Naive thymus-derived CD4-positive, alpha-beta T cell (primary cell): Measurements from ENCODE around the gene GPR37. TPM values are rescaled to one million over a fixed set of nuclear protein-coding genes. Genes with fewer than 3 reads are reported as not detected.

ENCODE experiments used
- ATAC-seq: fragments of 150-1000 bp; cut with Tn5 transposase; 2 replicates; pipeline ENCODE4 v1.10.0; 2021; ENCODE audit warnings: mild to moderate bottlenecking, moderate library complexity
- CTCF ChIA-PET: fragments of 350-600 bp; sonication (Branson Sonifier 250); formaldehyde crosslinking; loops from one replicate; lab custom pipeline; 2021; ENCODE audit warnings: antibody characterized with exemption; lab: Charles Lee
- POLR2A ChIA-PET: fragments of 350-600 bp; sonication (Branson Sonifier 250); formaldehyde crosslinking; loops from one replicate; lab custom pipeline; 2021; ENCODE audit warnings: antibody characterized with exemption, inconsistent platforms; lab: Charles Lee
- DNase-seq, 9 donors: peaks; one replicate each; pipeline versions ENCODE4 v3.0.0 to v3.0.0-alpha.2; 2020 to 2022; ENCODE audit warnings: mixed read lengths in 1 of 9
- H3K27ac ChIP-seq: one replicate; pipeline ENCODE4 v1.7.0; 2013; ENCODE audit warnings: mild to moderate bottlenecking, low read depth, low read length, moderate library complexity
- H3K27me3 ChIP-seq, 2 donors: one replicate each; pipeline ENCODE4 v1.7.0; 2013; ENCODE audit warnings: low read length in 2 of 2, mild to moderate bottlenecking in 2 of 2, moderate library complexity in 2 of 2; ENCODE audit not compliant: control insufficient read depth in 2 of 2, insufficient read depth in 2 of 2
- H3K36me3 ChIP-seq, 3 experiments: 1 replicate in 2 of 3; 2 replicates in 1 of 3; pipeline ENCODE4 v1.7.0; 2013; ENCODE audit warnings: low read length in 3 of 3, mild to moderate bottlenecking in 3 of 3, moderate library complexity in 1 of 3; ENCODE audit not compliant: insufficient read depth in 3 of 3, control insufficient read depth in 2 of 3
- H3K4me1 ChIP-seq, 2 donors: one replicate each; pipeline ENCODE4 v1.7.0; 2013; ENCODE audit warnings: low read length in 2 of 2, mild to moderate bottlenecking in 2 of 2, moderate library complexity in 1 of 2; ENCODE audit not compliant: control insufficient read depth in 2 of 2, insufficient read depth in 2 of 2
- H3K4me3 ChIP-seq: 2 replicates; pipeline ENCODE4 v1.7.0; 2013; ENCODE audit warnings: mild to moderate bottlenecking, low read length
- H3K9me3 ChIP-seq, 3 experiments: 1 replicate in 2 of 3; 2 replicates in 1 of 3; pipeline ENCODE4 v1.7.0; 2013; ENCODE audit warnings: low read length in 3 of 3; ENCODE audit not compliant: control insufficient read depth in 2 of 3
- H3K27ac Mint-ChIP-seq, 9 donors: one replicate each; pipeline ENCODE4 v1.8.0; 2020 to 2022; ENCODE audit warnings: mixed read lengths in 9 of 9, mild to moderate bottlenecking in 8 of 9, moderate library complexity in 5 of 9, inconsistent platforms in 2 of 9
- H3K27me3 Mint-ChIP-seq, 5 donors: one replicate each; pipeline ENCODE4 v1.8.0; 2021 to 2022; ENCODE audit warnings: mixed read lengths in 5 of 5, mild to moderate bottlenecking in 1 of 5
- H3K36me3 Mint-ChIP-seq, 5 donors: one replicate each; pipeline ENCODE4 v1.8.0; 2020 to 2022; ENCODE audit warnings: mixed read lengths in 5 of 5, mild to moderate bottlenecking in 3 of 5, inconsistent platforms in 1 of 5
- H3K4me1 Mint-ChIP-seq, 7 donors: one replicate each; pipeline ENCODE4 v1.8.0; 2020 to 2022; ENCODE audit warnings: mixed read lengths in 7 of 7, mild to moderate bottlenecking in 3 of 7, inconsistent platforms in 1 of 7
- H3K4me3 Mint-ChIP-seq, 10 donors: one replicate each; pipeline ENCODE4 v1.8.0; 2020 to 2022; ENCODE audit warnings: mild to moderate bottlenecking in 10 of 10, mixed read lengths in 10 of 10, moderate library complexity in 6 of 10, inconsistent platforms in 2 of 10
- H3K9me3 Mint-ChIP-seq, 11 donors: one replicate each; pipeline ENCODE4 v1.8.0; 2020 to 2022; ENCODE audit warnings: mixed read lengths in 11 of 11, mild to moderate bottlenecking in 4 of 11, inconsistent platforms in 1 of 11, moderate library complexity in 1 of 11
- intact Hi-C, 2 donors: fragments of 100-400 bp; cut with micrococcal nuclease; formaldehyde crosslinking; loops; one replicate each; pipeline ENCODE4 v1.15.1; 2023
- polyA plus RNA-seq, 2 donors: library from polyadenylated mRNA; unstranded; fragments of 300-500 nt; fragmentation: Illumina TruSeq; gene quantifications; one replicate each; pipeline ENCODE4 v1.2.3, GENCODE V29; 2021
- total RNA-seq, 6 experiments: library from RNA in 5 of 6; stranded (reverse) in 5 of 6; gene quantifications; 1 replicate in 5 of 6; 2 replicates in 1 of 6; pipeline ENCODE4 v1.2.3 and lab custom pipeline; 2021 to 2026

GPR37 gene
- total and polyA plus RNA-seq, 7 experiments from 2014 or later: not detected

DNA sequence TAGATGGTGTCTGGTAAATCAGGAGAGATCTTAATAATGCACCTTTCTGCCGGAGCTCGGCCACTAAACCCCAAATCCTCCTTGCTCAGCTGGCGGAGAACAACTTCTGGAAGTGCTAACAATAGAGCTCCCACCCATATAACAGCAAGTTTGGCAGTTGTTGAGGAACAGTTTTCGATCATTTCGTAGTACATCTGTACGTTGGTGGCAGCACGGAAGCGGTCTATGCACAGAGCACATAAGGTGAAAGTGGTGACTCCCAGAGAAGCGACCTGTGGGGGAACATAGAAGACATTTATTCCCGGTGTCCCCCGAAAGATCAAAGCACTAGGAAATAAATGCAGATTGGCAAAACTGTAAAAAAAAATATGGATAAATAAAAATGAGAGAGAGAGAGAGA lies 18.5 kb downstream of the GPR37 start:
- H3K36me3 Mint-ChIP-seq: no peaks in the 10 kb centered on the region
- H3K4me3 Mint-ChIP-seq: no peak overlapping the region
- H3K27me3 Mint-ChIP-seq: peaks cover 5 to 32% (median 13%) of the 10 kb centered on the region in 5 donors
- H3K9me3 ChIP-seq: no peaks in the 10 kb centered on the region
- no peaks in the 10 kb centered on the region for H3K27me3 ChIP-seq
- POLR2A ChIA-PET: no interaction called here
- H3K4me1 Mint-ChIP-seq: no peaks in the 10 kb centered on the region
- no peak overlapping the region for H3K27ac Mint-ChIP-seq
- DNase-seq (no peak), ATAC-seq (no peak)
- no peak overlapping the region for H3K4me3 ChIP-seq
- CTCF ChIA-PET: no interaction called here
- H3K36me3 ChIP-seq: no peaks in the 10 kb centered on the region
- H3K27ac ChIP-seq: no peak overlapping the region
- H3K9me3 Mint-ChIP-seq: peaks cover 0 to 1% (median 0%) of the 10 kb centered on the region in 11 donors
- intact Hi-C loops: no loop called here
- H3K4me1 ChIP-seq: no peaks in the 10 kb centered on the region

DNA sequence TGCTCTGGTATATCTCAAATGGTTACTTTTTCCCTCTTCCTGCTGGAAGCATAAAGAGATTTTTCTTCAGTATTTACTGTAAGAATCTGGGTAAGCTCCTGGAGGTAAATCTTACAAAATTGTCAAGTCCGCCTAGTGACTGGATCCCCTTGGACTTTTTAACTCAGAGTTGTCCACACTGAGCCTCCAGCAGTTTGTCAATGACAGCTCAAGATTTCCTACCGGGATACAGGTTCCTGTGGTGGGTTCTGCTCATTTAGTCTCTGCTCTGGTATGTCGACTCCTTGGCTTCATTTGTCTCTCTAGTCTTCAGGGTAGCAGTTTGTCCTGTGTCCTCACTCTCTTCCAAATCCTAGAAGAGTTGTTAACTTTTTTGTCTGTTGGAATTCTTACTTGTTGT lies 27.0 kb downstream of the GPR37 start:
- CTCF ChIA-PET: no interaction called here
- ATAC-seq (no peak), DNase-seq (no peak)
- Mint-ChIP-seq H3K27me3 (peaks cover 0 to 9% (median 3%) of the 10 kb centered on the region in 5 donors), H3K9me3 (peaks cover 0 to 5% (median 0%) of the 10 kb centered on the region in 11 donors), H3K36me3 (no peaks in the 10 kb centered on the region), H3K4me3 (no peak overlapping the region), H3K4me1 (no peaks in the 10 kb centered on the region), H3K27ac (no peak overlapping the region)
- Histone ChIP-seq H3K9me3 (no peaks in the 10 kb centered on the region), H3K4me3 (no peak overlapping the region), H3K36me3 (no peaks in the 10 kb centered on the region), H3K27me3 (no peaks in the 10 kb centered on the region), H3K4me1 (no peaks in the 10 kb centered on the region), H3K27ac (no peak overlapping the region)
- POLR2A ChIA-PET: no interaction called here
- intact Hi-C loops: no loop called here

DNA sequence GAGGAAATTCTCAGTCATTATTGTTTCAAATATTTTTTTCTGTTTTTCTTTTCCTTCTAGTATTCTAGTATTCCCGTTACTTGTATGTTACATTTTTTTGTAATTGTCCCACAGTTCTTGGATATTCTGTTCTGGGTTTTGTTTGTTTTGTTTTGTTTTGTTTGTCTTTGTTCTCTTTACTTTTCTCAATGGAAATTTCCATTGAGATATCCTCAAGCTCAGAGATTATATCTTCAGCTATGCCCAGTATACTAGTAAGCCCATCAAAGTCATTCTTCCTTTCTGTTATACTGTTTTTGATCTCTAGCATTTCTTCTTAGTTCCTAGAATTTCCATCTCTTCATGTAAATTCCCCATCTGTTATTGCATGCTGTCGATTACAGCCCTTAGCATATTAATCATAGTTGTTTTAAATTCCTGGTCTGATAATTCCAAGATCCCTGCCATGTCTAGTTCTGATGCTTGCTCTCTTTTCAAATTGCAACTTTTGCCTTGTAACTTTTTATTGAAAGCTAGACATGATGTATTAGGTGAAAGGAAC lies 27.8 kb downstream of the GPR37 start:
- Histone ChIP-seq H3K36me3 (no peaks in the 10 kb centered on the region), H3K9me3 (no peaks in the 10 kb centered on the region), H3K27ac (no peak overlapping the region), H3K4me1 (no peaks in the 10 kb centered on the region), H3K4me3 (no peak overlapping the region), H3K27me3 (no peaks in the 10 kb centered on the region)
- Mint-ChIP-seq H3K36me3 (no peaks in the 10 kb centered on the region), H3K9me3 (peaks cover 0 to 5% (median 0%) of the 10 kb centered on the region in 11 donors), H3K4me1 (no peaks in the 10 kb centered on the region), H3K27ac (no peak overlapping the region), H3K27me3 (peaks cover 0 to 9% (median 3%) of the 10 kb centered on the region in 5 donors), H3K4me3 (no peak overlapping the region)
- DNase-seq: no peak
- CTCF ChIA-PET: no interaction called here
- POLR2A ChIA-PET: no interaction called here
- ATAC-seq: no peak
- intact Hi-C loops: no loop called here

DNA sequence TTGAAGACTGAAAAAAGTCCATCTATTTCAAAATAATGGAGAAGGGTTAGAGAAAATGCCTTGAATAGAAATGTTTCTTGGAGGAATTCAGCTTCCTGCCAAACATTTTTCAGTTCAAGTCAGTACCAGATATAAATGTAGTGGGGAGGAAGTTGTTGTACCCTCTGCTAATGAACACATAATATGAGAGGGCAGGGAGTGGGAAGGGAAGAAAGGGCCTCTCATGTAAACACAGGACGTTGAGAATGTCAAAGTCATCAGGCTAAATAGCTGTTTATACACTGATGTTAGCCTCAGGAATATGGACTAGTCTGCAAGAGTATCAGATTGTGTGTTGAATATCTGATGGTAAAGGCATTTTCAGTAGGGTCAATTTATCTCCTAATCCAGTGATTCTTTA lies 37.0 kb downstream of the GPR37 start:
- Mint-ChIP-seq H3K9me3 (peaks cover 0 to 3% (median 0%) of the 10 kb centered on the region in 11 donors), H3K4me1 (no peaks in the 10 kb centered on the region), H3K27me3 (peaks cover 0 to 8% (median 0%) of the 10 kb centered on the region in 5 donors), H3K4me3 (no peak overlapping the region), H3K36me3 (no peaks in the 10 kb centered on the region), H3K27ac (no peak overlapping the region)
- no peak overlapping the region for H3K27ac ChIP-seq
- ChIA-PET CTCF (no interaction called here), POLR2A (no interaction called here)
- no peaks in the 10 kb centered on the region for H3K27me3 ChIP-seq
- ATAC-seq (no peak), DNase-seq (no peak)
- no peak overlapping the region for H3K4me3 ChIP-seq
- H3K9me3 ChIP-seq: no peaks in the 10 kb centered on the region
- no peaks in the 10 kb centered on the region for H3K36me3 ChIP-seq
- intact Hi-C loops: no loop called here
- H3K4me1 ChIP-seq: no peaks in the 10 kb centered on the region

DNA sequence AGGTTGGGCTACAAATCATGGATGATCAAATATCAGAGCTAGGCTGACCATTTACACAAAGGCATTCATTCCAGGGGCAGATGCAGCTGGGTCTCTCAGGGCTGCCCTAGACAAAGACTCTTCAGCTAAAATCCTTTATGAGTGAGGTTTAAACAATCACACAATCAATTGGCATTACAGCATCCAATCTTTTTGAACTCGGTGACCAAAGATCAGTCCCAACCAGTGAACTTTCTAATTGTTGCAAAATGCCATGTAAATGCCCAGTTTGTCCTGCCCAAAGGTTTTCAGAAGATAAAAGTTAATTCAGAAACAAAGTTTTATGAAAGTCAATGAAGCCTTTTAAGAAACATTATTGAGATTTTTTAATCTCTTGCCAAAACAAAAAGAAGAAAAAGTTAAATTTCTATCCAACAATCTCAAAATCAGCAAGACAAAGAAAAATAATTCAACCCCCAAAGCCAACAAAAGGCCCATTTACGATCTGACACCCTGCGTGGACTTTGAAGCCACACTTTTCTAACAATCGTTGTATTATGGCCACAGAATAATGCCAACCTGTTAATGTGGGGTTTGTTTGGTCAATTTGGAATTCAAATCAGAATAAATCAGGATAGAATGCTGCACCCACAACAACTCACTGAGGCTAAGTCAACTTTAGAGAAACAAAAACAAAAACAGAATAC lies 40.9 kb downstream of the GPR37 start:
- H3K27ac Mint-ChIP-seq: no peak overlapping the region
- DNase-seq (no peak), ATAC-seq (no peak)
- intact Hi-C loops: no loop called here
- Histone ChIP-seq H3K9me3 (no peaks in the 10 kb centered on the region), H3K27ac (no peak overlapping the region), H3K36me3 (no peaks in the 10 kb centered on the region), H3K27me3 (no peaks in the 10 kb centered on the region), H3K4me1 (no peaks in the 10 kb centered on the region), H3K4me3 (no peak overlapping the region)
- H3K4me1 Mint-ChIP-seq: no peaks in the 10 kb centered on the region
- H3K9me3 Mint-ChIP-seq: no peaks in the 10 kb centered on the region
- no peaks in the 10 kb centered on the region for H3K36me3 Mint-ChIP-seq
- H3K4me3 Mint-ChIP-seq: no peak overlapping the region
- peaks cover 0 to 5% (median 0%) of the 10 kb centered on the region in 5 donors for H3K27me3 Mint-ChIP-seq
- CTCF ChIA-PET: no interaction called here
- POLR2A ChIA-PET: no interaction called here

DNA sequence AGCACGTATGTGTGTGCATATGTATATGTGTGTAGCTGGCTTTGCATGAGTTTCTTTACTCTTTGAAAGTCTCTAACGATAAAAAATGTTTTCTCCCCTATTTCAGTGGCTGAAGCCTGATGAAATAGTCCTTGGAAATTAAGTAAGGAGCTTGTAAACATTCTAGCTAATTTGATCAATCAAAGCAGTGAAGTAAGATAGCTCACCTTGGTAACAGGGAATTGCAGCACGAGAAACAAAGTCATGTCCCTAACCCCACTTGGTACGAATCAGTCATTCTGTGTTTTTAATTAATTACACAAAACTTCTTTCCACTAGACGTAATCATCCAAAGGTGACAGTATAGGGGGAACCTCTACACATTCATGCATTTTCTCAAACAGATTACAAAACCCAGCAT lies 41.5 kb downstream of the GPR37 start:
- POLR2A ChIA-PET: no interaction called here
- no peak for ATAC-seq
- H3K4me1 ChIP-seq: no peaks in the 10 kb centered on the region

DNA sequence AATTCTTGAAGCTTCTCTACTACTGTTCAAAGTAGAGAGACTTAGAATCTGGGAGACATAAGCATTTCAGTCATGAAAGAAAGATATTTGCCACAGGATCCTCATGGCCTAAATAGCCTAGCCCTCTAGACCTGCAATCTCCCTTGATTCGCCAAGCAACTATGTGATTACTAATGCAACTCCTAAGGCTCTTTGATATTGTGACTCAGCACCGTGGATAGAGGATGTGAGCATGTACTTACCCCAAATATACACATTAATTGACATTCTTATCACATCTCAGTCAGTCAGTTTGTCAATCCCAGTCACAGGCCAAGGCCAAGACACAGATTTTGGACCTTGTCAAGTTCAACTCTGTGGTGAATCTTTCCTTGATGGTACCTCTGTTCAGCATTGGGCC lies 42.6 kb downstream of the GPR37 start:
- intact Hi-C loops: no loop called here
- DNase-seq (no peak), ATAC-seq (no peak)
- Histone ChIP-seq H3K4me3 (no peak overlapping the region), H3K36me3 (no peaks in the 10 kb centered on the region), H3K27ac (no peak overlapping the region), H3K9me3 (no peaks in the 10 kb centered on the region), H3K27me3 (no peaks in the 10 kb centered on the region), H3K4me1 (no peaks in the 10 kb centered on the region)
- POLR2A ChIA-PET: no interaction called here
- Mint-ChIP-seq H3K36me3 (no peaks in the 10 kb centered on the region), H3K27me3 (peaks cover 0 to 5% (median 0%) of the 10 kb centered on the region in 5 donors), H3K4me1 (no peaks in the 10 kb centered on the region), H3K9me3 (peaks cover 0 to 3% (median 0%) of the 10 kb centered on the region in 11 donors), H3K4me3 (no peak overlapping the region), H3K27ac (no peak overlapping the region)
- CTCF ChIA-PET: no interaction called here

More for the DNA sequence above, 41.5 kb downstream of the GPR37 start:
- H3K36me3 Mint-ChIP-seq: no peaks in the 10 kb centered on the region
- intact Hi-C loops: no loop called here
- Histone ChIP-seq H3K27me3 (no peaks in the 10 kb centered on the region), H3K36me3 (no peaks in the 10 kb centered on the region), H3K9me3 (no peaks in the 10 kb centered on the region), H3K27ac (no peak overlapping the region), H3K4me3 (no peak overlapping the region)
- DNase-seq: no peak
- H3K4me3 Mint-ChIP-seq: no peak overlapping the region
- no peaks in the 10 kb centered on the region for H3K9me3 Mint-ChIP-seq
- H3K27me3 Mint-ChIP-seq: peaks cover 0 to 5% (median 0%) of the 10 kb centered on the region in 5 donors
- CTCF ChIA-PET: no interaction called here
- no peaks in the 10 kb centered on the region for H3K4me1 Mint-ChIP-seq
- no peak overlapping the region for H3K27ac Mint-ChIP-seq
